Osteocyte (in vitro differentiated cells): ENCODE measurements around the gene MTMR2. TPM values are rescaled to one million over a fixed set of nuclear protein-coding genes. Genes with fewer than 3 reads are reported as not detected.

Source experiments
- DNase-seq: peaks from one replicate; pipeline ENCODE4 v3.0.0; 2021; ENCODE audit warnings: mixed read lengths; ENCODE audit not compliant: unreplicated experiment; ENCODE audit errors: extremely low spot score
- H3K27ac Mint-ChIP-seq: one replicate; pipeline ENCODE4 v1.8.0; 2021; ENCODE audit warnings: mild to moderate bottlenecking, mixed read lengths; ENCODE audit not compliant: unreplicated experiment
- H3K27me3 Mint-ChIP-seq: one replicate; pipeline ENCODE4 v1.8.0; 2021; ENCODE audit warnings: mixed read lengths; ENCODE audit not compliant: unreplicated experiment
- H3K36me3 Mint-ChIP-seq: one replicate; pipeline ENCODE4 v1.8.0; 2021; ENCODE audit warnings: mixed read lengths; ENCODE audit not compliant: unreplicated experiment
- H3K4me1 Mint-ChIP-seq: one replicate; pipeline ENCODE4 v1.8.0; 2021; ENCODE audit warnings: mixed read lengths; ENCODE audit not compliant: unreplicated experiment
- H3K4me3 Mint-ChIP-seq: one replicate; pipeline ENCODE4 v1.8.0; 2021; ENCODE audit warnings: mild to moderate bottlenecking, moderate library complexity, mixed read lengths; ENCODE audit not compliant: unreplicated experiment
- H3K9me3 Mint-ChIP-seq: one replicate; pipeline ENCODE4 v1.8.0; 2021; ENCODE audit warnings: mixed read lengths; ENCODE audit not compliant: unreplicated experiment
- CTCF ChIP-seq: fragments of 200-600 bp; sonication (generic); IDR thresholded peaks from 2 replicates; pipeline ENCODE4 v1.5.0; 2021; ENCODE audit warnings: antibody characterized with exemption, mild to moderate bottlenecking, moderate library complexity
- total RNA-seq: library from RNA; stranded (reverse); gene quantifications from 2 replicates; pipeline ENCODE4 v1.2.1, GENCODE V29; 2021

MTMR2 gene
- total RNA-seq, 1 donor from 2014 or later = 41.1 TPM

GRCh38 chr11:95888852-95889251 lies 35.1 kb downstream of the MTMR2 start:
- DNase-seq = no peak
- Mint-ChIP-seq H3K27ac (no peak overlapping the region), H3K4me3 (no peak overlapping the region), H3K36me3 (peaks cover 18% of the 10 kb centered on the region), H3K27me3 (no peaks in the 10 kb centered on the region), H3K4me1 (peaks cover 13% of the 10 kb centered on the region), H3K9me3 (no peaks in the 10 kb centered on the region)
- TF ChIP-seq CTCF = no peak

GRCh38 chr11:95888439-95888838 lies 35.5 kb downstream of the MTMR2 start:
- no peak for TF ChIP-seq CTCF
- H3K4me3 Mint-ChIP-seq = no peak overlapping the region
- peaks cover 18% of the 10 kb centered on the region for H3K36me3 Mint-ChIP-seq
- no peak overlapping the region for H3K27ac Mint-ChIP-seq
- H3K27me3 Mint-ChIP-seq = no peaks in the 10 kb centered on the region
- DNase-seq = no peak
- no peaks in the 10 kb centered on the region for H3K9me3 Mint-ChIP-seq
- H3K4me1 Mint-ChIP-seq = peaks cover 17% of the 10 kb centered on the region

GRCh38 chr11:95886462-95886861 lies 37.4 kb downstream of the MTMR2 start:
- no peaks in the 10 kb centered on the region for H3K9me3 Mint-ChIP-seq

GRCh38 chr11:95884802-95885201 lies 39.1 kb downstream of the MTMR2 start:
- no peak for TF ChIP-seq CTCF
- H3K36me3 Mint-ChIP-seq = peaks cover 28% of the 10 kb centered on the region
- no peaks in the 10 kb centered on the region for H3K9me3 Mint-ChIP-seq
- peaks cover 17% of the 10 kb centered on the region for H3K4me1 Mint-ChIP-seq
- no peak for DNase-seq
- no peaks in the 10 kb centered on the region for H3K27me3 Mint-ChIP-seq
- no peak overlapping the region for H3K4me3 Mint-ChIP-seq
- H3K27ac Mint-ChIP-seq = peak overlapping the region; percentile 25

More at GRCh38 chr11:95886462-95886861, 37.4 kb downstream of the MTMR2 start:
- Mint-ChIP-seq H3K4me3 (no peak overlapping the region), H3K4me1 (peaks cover 17% of the 10 kb centered on the region), H3K27me3 (no peaks in the 10 kb centered on the region), H3K36me3 (peaks cover 24% of the 10 kb centered on the region), H3K27ac (no peak overlapping the region)
- TF ChIP-seq CTCF = no peak
- no peak for DNase-seq

- peaks cover 28% of the 10 kb centered on the region for H3K36me3 Mint-ChIP-seq
- no peaks in the 10 kb centered on the region for H3K27me3 Mint-ChIP-seq
- no peak for TF ChIP-seq CTCF
- DNase-seq = no peak
- H3K4me1 Mint-ChIP-seq = peaks cover 19% of the 10 kb centered on the region
- H3K4me3 Mint-ChIP-seq = no peak overlapping the region
- peak overlapping the region; percentile 25 for H3K27ac Mint-ChIP-seq
- no peaks in the 10 kb centered on the region for H3K9me3 Mint-ChIP-seq
Measured at GRCh38 chr11:95884376-95884775, 39.5 kb downstream of the MTMR2 start.
